ENCODE measurements around the gene FBXW4.

Gene FBXW4

GRCh38 chr10:101563007-101563406, 132.0 kb downstream of the FBXW4 start:
- DNase-seq = no peak

- no peak for DNase-seq
Observed at GRCh38 chr10:101562231-101562630, 132.7 kb downstream of the FBXW4 start.

- no peak for DNase-seq
Observed at GRCh38 chr10:101561068-101561915, 133.7 kb downstream of the FBXW4 start.
